H1 (cell line): ENCODE data around the gene URAD.

Source experiments
- CBX8 ChIP-seq: fragments of 300-800, 300-1000 bp; sonication (generic); IDR thresholded peaks from 2 replicates; pipeline ENCODE4 v1.7.1; 2016; ENCODE audit warnings: low read depth, low read length, borderline replicate concordance
- CHD1 ChIP-seq: IDR thresholded peaks from 2 replicates; pipeline ENCODE4 v1.6.1; 2012; ENCODE audit warnings: low read depth, low read length, improper control_type of control experiment
- CHD7 ChIP-seq: fragments of 300-600 bp; sonication (generic); IDR thresholded peaks from 2 replicates; pipeline ENCODE4 v1.7.1; 2012; ENCODE audit warnings: low read length, moderate library complexity, mild to moderate bottlenecking, inconsistent platforms; ENCODE audit not compliant: insufficient replicate concordance
- TAF1 ChIP-seq: IDR thresholded peaks from 2 replicates; pipeline ENCODE4 v1.6.1; 2011; ENCODE audit warnings: mild to moderate bottlenecking, low read depth, low read length

GRCh38 chr13:27981006-27981708 lies 7.3 kb downstream of the URAD start:
- TF ChIP-seq CHD7 (no peak), CHD1 (no peak), CBX8 (no peak), TAF1 (no peak)
